ENCODE measurements around the gene PRR30. TPM values are rescaled to one million over a fixed set of nuclear protein-coding genes. Genes with fewer than 3 reads are reported as not detected.

PRR30 gene
- total and polyA plus RNA-seq, 2 donors (not counting 1 experiment from before 2014, with no cell fraction given) = not detected

DNA sequence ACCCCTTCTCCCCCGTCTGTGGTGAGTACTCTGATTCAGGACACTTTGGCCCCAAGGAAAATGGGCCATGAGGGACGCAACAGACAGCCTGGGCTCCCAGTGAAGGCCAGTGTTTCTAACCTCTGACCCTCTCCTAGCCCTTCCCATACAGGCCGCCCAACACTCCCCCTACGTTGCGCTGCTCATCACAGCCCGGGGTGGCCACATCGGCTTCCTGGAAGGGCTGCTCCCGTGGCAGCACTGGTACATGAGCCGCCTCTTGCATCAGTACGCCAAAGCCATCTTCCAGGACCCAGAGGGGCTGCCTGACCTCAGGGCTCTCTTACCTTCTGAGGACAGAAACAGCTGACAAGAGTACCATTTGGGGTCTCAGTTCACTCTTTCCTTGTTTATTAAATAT lies 8.8 kb downstream of the PRR30 start:
- peaks cover 0 to 30% of the 10 kb centered on the region in 2 experiments for H3K36me3 ChIP-seq (replicated peaks in 1 of 2; ENCODE audit: control extremely low read depth in 1 of 2, control insufficient read depth in 1 of 2, extremely low read depth in 1 of 2, insufficient read depth in 2 of 2, low read length in 1 of 2)
- CTCF ChIA-PET = no interaction called here
- H2AFZ ChIP-seq (ENCODE audit: insufficient read depth, low read depth, low read length, poor library complexity, severe bottlenecking) = no peak overlapping the region

DNA sequence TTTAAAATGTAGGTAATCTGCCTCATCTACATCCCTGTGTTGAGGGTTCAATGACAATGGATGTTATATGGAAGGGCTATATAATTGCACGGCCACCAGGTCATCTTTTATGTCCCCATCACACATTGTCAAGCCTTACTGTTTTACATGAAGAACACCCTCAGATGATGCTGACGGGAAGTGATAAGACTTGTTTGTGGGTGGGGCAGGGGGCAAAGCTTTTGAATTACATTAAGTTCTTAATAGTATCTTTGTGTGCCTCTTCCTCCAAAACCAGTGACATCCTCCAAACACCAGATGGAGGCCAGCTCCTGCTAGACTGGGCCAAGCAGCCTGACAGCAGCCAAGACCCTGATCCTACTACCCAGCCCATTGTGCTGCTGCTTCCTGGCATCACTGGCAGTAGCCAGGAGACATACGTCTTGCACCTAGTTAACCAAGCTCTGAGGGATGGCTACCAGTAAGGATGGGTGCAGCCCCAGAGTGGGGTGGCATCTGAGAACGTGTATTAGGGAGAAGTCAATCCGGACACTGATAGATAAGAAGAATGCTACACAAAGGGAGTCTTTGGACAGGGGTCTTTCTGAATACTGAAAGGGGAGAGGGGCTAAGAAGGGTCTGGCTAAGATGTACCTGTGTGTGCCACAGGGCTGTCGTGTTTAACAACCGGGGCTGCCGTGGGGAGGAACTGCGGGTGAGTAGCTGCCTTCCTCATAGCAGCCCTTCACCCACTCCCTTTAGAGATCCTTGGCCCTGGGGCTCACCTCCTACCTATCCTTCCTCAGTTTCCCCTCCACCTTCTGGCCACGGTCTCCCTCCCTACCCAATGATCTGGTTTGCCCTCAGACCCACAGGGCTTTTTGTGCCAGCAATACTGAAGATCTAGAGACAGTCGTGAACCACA lies 10.3 kb downstream of the PRR30 start:
- Mint-ChIP-seq H3K9me3 (ENCODE audit: insufficient read depth) (no peaks in the 10 kb centered on the region), H3K4me1 (peaks cover 19% of the 10 kb centered on the region), H3K27ac (no peak overlapping the region), H3K27me3 (no peaks in the 10 kb centered on the region), H3K4me3 (no peak overlapping the region)
- POLR2A ChIA-PET = no interaction called here
- Histone ChIP-seq H3K4me2 (replicated peaks; ENCODE audit: low read depth, low read length, poor library complexity, severe bottlenecking) (no peak overlapping the region), H3K4me1 (ENCODE audit: control insufficient read depth in 2 of 2, insufficient read depth in 2 of 2, low read length in 2 of 2) (peaks cover 11 to 15% of the 10 kb centered on the region in 2 donors), H3K27me3 (replicated peaks in 1 of 4; ENCODE audit: control extremely low read depth in 1 of 4, control insufficient read depth in 3 of 4, insufficient read depth in 4 of 4, low read length in 3 of 4) (no peaks in the 10 kb centered on the region), H4K20me1 (ENCODE audit: control insufficient read depth, insufficient read depth, low read length, poor library complexity, severe bottlenecking) (peaks cover 5% of the 10 kb centered on the region), H3K9ac (ENCODE audit: low read length) (no peak overlapping the region), H3K36me3 (replicated peaks in 1 of 2; ENCODE audit: control extremely low read depth in 1 of 2, control insufficient read depth in 1 of 2, extremely low read depth in 1 of 2, insufficient read depth in 2 of 2, low read length in 1 of 2) (peaks cover 0 to 30% of the 10 kb centered on the region in 2 experiments), H3K27ac (ENCODE audit: low read length in 2 of 2) (no peak overlapping the region), H3K9me3 (ENCODE audit: control extremely low read depth in 1 of 3, control insufficient read depth in 2 of 3, insufficient read depth in 1 of 3, low read length in 2 of 3) (no peaks in the 10 kb centered on the region), H3K79me2 (ENCODE audit: control insufficient read depth, insufficient read depth, low read length) (peaks cover 7% of the 10 kb centered on the region), H2AFZ (ENCODE audit: insufficient read depth, low read depth, low read length, poor library complexity, severe bottlenecking) (no peak overlapping the region), H3K4me3 (ENCODE audit: control extremely low read depth in 1 of 5, extremely low read depth in 1 of 5, insufficient read depth in 1 of 5, low read depth in 2 of 5, low read length in 4 of 5) (no peak overlapping the region)
- intact Hi-C loops (cut with micrococcal nuclease) = no loop called here
- CTCF ChIA-PET = no interaction called here
- DNase-seq = no peak
- ATAC-seq (ENCODE audit: low read depth) = no peak
- TF ChIP-seq, protein P1, sequence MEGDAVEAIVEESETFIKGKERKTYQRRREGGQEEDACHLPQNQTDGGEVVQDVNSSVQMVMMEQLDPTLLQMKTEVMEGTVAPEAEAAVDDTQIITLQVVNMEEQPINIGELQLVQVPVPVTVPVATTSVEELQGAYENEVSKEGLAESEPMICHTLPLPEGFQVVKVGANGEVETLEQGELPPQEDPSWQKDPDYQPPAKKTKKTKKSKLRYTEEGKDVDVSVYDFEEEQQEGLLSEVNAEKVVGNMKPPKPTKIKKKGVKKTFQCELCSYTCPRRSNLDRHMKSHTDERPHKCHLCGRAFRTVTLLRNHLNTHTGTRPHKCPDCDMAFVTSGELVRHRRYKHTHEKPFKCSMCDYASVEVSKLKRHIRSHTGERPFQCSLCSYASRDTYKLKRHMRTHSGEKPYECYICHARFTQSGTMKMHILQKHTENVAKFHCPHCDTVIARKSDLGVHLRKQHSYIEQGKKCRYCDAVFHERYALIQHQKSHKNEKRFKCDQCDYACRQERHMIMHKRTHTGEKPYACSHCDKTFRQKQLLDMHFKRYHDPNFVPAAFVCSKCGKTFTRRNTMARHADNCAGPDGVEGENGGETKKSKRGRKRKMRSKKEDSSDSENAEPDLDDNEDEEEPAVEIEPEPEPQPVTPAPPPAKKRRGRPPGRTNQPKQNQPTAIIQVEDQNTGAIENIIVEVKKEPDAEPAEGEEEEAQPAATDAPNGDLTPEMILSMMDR (IDR thresholded peaks at IDR 0.05) = no peak
- TF ChIP-seq EZH2 (IDR thresholded peaks at IDR 0.05; ENCODE audit: borderline replicate concordance, insufficient read depth, low read depth, low read length, poor library complexity, severe bottlenecking) = no peak
- WGBS (ENCODE audit: insufficient coverage) = 93% methylated on average over 8 of the region's 11 CpGs

More for the DNA sequence above, 8.8 kb downstream of the PRR30 start:
- no peak overlapping the region for H3K4me2 ChIP-seq (replicated peaks; ENCODE audit: low read depth, low read length, poor library complexity, severe bottlenecking)
- peaks cover 12% of the 10 kb centered on the region for H3K79me2 ChIP-seq (ENCODE audit: control insufficient read depth, insufficient read depth, low read length)
- Mint-ChIP-seq H3K4me1 (peaks cover 24% of the 10 kb centered on the region), H3K27ac (no peak overlapping the region), H3K9me3 (ENCODE audit: insufficient read depth) (no peaks in the 10 kb centered on the region), H3K4me3 (no peak overlapping the region), H3K27me3 (no peaks in the 10 kb centered on the region)
- peaks cover 15 to 22% of the 10 kb centered on the region in 2 donors for H3K4me1 ChIP-seq (ENCODE audit: control insufficient read depth in 2 of 2, insufficient read depth in 2 of 2, low read length in 2 of 2)
- DNase-seq = no peak
- H3K27ac ChIP-seq (ENCODE audit: low read length in 2 of 2) = no peak overlapping the region
- no peak overlapping the region for H3K4me3 ChIP-seq (ENCODE audit: control extremely low read depth in 1 of 5, extremely low read depth in 1 of 5, insufficient read depth in 1 of 5, low read depth in 2 of 5, low read length in 4 of 5)
- no peaks in the 10 kb centered on the region for H3K9me3 ChIP-seq (ENCODE audit: control extremely low read depth in 1 of 3, control insufficient read depth in 2 of 3, insufficient read depth in 1 of 3, low read length in 2 of 3)
- no peak for ATAC-seq (ENCODE audit: low read depth)
- peaks cover 5% of the 10 kb centered on the region for H4K20me1 ChIP-seq (ENCODE audit: control insufficient read depth, insufficient read depth, low read length, poor library complexity, severe bottlenecking)
- H3K27me3 ChIP-seq (replicated peaks in 1 of 4; ENCODE audit: control extremely low read depth in 1 of 4, control insufficient read depth in 3 of 4, insufficient read depth in 4 of 4, low read length in 3 of 4) = no peaks in the 10 kb centered on the region
- no peak for TF ChIP-seq EZH2 (IDR thresholded peaks at IDR 0.05; ENCODE audit: borderline replicate concordance, insufficient read depth, low read depth, low read length, poor library complexity, severe bottlenecking)
- TF ChIP-seq, protein P1 (IDR thresholded peaks at IDR 0.05) = no peak
- H3K9ac ChIP-seq (ENCODE audit: low read length) = no peak overlapping the region
- intact Hi-C loops (cut with micrococcal nuclease) = no loop called here
- POLR2A ChIA-PET = no interaction called here
- 89% methylated on average over 10 of the region's 10 CpGs for WGBS (ENCODE audit: insufficient coverage)
